H7 (cell line): Measurements from ENCODE around the gene CNOT2. TPM values are rescaled to one million over a fixed set of nuclear protein-coding genes. Genes with fewer than 3 reads are reported as not detected.

Experiments
- DNase-seq: peaks from one replicate; pipeline ENCODE4 v3.0.0; 2012
- H3K27me3 ChIP-seq: 2 replicates; pipeline ENCODE4 v1.6.0; 2011; ENCODE audit warnings: mild to moderate bottlenecking, low read length; ENCODE audit not compliant: control insufficient read depth, insufficient read depth
- H3K36me3 ChIP-seq: replicated peaks from 2 replicates; pipeline ENCODE4 v1.5.1; 2011; ENCODE audit warnings: low read length; ENCODE audit not compliant: control insufficient read depth, insufficient read depth
- H3K4me3 ChIP-seq: 2 replicates; pipeline ENCODE4 v1.5.1; 2011; ENCODE audit warnings: low read depth, mild to moderate bottlenecking, control low read depth, low read length, moderate library complexity; ENCODE audit not compliant: insufficient read depth
- total RNA-seq: library from RNA; depleted of rRNA; stranded (reverse); fragments of >200 nt; shearing (Covaris generic); gene quantifications from 2 replicates; pipeline ENCODE4 v1.2.3, GENCODE V29; 2014

The CNOT2 gene
- total RNA-seq, 1 experiment from 2014 or later = 83.3 TPM

GRCh38 chr12:70243510-70244371 lies 508 bp downstream of the CNOT2 start:
- DNase-seq = peak; percentile 89
- peaks cover 6% of the 10 kb centered on the region for H3K36me3 ChIP-seq
- no peaks in the 10 kb centered on the region for H3K27me3 ChIP-seq
- H3K4me3 ChIP-seq = peak overlapping the region; percentile 97

DNA sequence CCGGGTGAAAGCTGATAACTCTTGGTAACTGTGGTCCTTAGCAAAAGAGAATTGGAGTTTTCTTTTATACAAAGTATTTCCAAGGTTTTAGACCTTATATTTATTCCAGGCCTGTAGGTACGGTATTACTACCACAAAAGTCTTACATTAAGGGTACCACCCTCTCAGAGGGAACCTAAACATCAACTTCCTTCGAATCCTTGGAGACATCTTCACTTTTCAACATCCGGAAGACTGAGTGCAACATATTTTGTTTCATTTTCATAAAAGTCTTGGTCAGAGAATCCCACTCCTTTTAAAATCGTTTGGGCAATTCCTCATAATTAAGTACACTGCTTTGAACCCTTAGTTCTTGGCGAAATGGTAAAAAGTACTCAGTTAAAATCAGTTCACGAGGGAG lies 1.2 kb downstream of the CNOT2 start:
- H3K36me3 ChIP-seq = peaks cover 6% of the 10 kb centered on the region
- DNase-seq = no peak
- H3K27me3 ChIP-seq = no peaks in the 10 kb centered on the region
- peak overlapping the region; percentile 97 for H3K4me3 ChIP-seq

- no peak for DNase-seq
- H3K36me3 ChIP-seq = peaks cover 3% of the 10 kb centered on the region; the same call in 1 of the 2 replicates
- no peaks in the 10 kb centered on the region for H3K27me3 ChIP-seq
- H3K4me3 ChIP-seq = no peak overlapping the region
Measured at GRCh38 chr12:70245458-70245857, 2.2 kb downstream of the CNOT2 start.

DNA sequence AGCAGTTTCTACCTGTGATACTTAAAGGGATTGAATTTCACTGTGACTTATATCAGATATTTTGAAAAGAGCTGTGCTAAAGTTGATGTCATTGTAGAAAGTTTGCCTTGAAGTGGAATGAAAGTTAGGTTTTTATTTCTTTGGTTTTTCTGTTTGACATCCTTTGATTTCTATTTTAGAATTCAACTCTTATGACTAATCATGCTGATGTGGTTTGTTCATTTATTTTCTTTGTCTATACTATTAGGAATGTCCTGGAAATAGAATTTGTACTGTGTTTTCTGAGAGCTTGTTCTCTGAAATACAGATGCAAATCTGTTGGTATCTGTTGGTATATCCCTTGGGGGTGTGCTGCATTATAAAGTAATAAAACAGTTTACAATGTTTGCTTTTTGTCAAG lies 3.3 kb downstream of the CNOT2 start:
- no peaks in the 10 kb centered on the region for H3K27me3 ChIP-seq
- no peaks in the 10 kb centered on the region; the same call in 1 of the 2 replicates for H3K36me3 ChIP-seq
- DNase-seq = no peak
- no peak overlapping the region for H3K4me3 ChIP-seq

DNA sequence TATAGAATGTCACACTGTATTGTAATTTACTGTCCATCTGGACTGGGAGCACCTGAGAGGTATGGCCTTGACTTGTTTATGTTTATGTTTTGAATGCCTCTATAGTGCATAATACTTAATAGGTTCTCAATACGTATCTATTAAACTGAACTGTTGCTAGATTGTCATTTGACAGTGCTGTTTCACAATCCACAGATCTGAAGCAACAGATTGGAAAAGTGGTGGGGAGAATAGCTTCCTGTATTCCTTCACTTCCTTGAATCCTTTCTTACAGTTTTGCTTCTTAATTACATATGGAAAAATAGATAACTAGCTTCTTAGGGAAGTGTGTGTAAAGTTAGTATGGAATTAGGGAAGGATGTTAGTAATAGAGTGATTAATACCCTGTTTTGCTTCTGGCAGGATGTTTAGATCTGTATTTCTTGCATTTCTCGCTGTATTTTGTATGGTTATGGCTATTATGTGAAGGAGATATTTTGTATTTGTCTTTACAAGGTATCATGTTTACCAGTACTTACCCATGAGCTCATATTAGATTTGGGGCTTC lies 4.5 kb downstream of the CNOT2 start:
- Histone ChIP-seq H3K36me3 (no peaks in the 10 kb centered on the region), H3K4me3 (no peak overlapping the region), H3K27me3 (no peaks in the 10 kb centered on the region)
- no peak for DNase-seq

GRCh38 chr12:70248876-70249275 lies 5.6 kb downstream of the CNOT2 start:
- no peak for DNase-seq
- Histone ChIP-seq H3K36me3 (no peaks in the 10 kb centered on the region), H3K4me3 (no peak overlapping the region), H3K27me3 (no peaks in the 10 kb centered on the region)

- no peaks in the 10 kb centered on the region for H3K36me3 ChIP-seq
- H3K27me3 ChIP-seq = no peaks in the 10 kb centered on the region
- no peak for DNase-seq
- H3K4me3 ChIP-seq = no peak overlapping the region
Measured at GRCh38 chr12:70249903-70250302, 6.7 kb downstream of the CNOT2 start.

DNA sequence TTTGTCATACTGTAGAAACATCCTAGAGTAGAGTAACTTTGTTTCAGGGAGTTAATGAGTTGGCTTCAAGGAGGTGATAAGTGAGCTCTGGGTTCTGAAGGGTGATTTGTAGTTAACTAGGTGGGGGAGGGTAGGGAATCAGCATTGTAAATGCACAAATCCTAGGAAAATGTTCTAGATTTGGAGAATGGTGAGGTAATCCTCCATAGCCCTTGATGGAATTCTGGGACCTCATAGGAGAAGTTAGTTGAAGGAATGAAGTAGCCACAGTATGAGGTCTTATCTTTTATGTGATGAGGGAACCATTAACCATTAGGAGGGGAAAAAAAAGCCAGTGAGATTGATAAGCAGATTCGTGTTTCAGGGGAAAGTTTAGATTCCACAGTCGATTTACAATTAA lies 8.0 kb downstream of the CNOT2 start:
- no peaks in the 10 kb centered on the region for H3K27me3 ChIP-seq
- H3K36me3 ChIP-seq = no peaks in the 10 kb centered on the region
- no peak overlapping the region for H3K4me3 ChIP-seq
- DNase-seq = no peak

DNA sequence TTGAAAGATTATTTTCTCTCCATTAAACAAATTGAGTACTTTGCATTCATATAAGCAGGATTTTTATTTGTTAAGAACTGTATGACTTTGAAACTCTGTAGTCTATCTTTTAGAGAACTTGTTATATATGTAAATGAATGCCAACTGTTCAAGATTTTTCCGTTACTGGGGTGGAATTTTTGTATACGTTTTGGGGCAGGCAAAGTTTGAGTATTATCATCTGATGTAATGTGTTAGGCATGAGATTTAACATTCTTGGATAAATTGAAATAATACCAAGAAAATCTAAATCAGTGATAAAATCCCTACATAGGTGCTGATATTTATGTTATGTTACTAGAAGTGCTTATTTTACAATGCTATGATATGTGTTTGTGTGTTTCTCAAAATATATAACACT lies 8.4 kb downstream of the CNOT2 start:
- H3K36me3 ChIP-seq = no peaks in the 10 kb centered on the region
- no peak for DNase-seq
- H3K27me3 ChIP-seq = no peaks in the 10 kb centered on the region
- H3K4me3 ChIP-seq = no peak overlapping the region

GRCh38 chr12:70252832-70253231 lies 9.6 kb downstream of the CNOT2 start:
- no peak overlapping the region for H3K4me3 ChIP-seq
- DNase-seq = no peak
- no peaks in the 10 kb centered on the region for H3K27me3 ChIP-seq
- H3K36me3 ChIP-seq = no peaks in the 10 kb centered on the region

DNA sequence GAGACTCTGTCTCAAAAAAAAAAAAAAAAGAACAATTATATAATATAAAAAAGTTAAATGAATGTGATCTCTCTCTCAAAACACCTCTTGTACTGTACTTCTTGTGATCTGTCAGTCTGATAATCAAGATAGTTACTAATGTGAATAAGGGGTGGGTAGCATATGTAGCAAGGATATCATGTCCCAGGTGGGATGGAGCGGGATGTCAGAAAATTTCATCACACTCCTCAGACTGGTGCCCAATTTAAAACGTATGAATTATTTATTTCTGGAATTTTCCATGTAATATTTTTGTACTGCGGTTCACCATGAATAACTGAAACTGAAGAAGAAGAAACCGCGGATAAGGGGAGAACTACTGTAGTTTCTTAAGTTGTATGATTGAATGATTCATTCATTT lies 11.0 kb downstream of the CNOT2 start:
- Histone ChIP-seq H3K36me3 (no peaks in the 10 kb centered on the region), H3K27me3 (no peaks in the 10 kb centered on the region), H3K4me3 (no peak overlapping the region)
- no peak for DNase-seq

DNA sequence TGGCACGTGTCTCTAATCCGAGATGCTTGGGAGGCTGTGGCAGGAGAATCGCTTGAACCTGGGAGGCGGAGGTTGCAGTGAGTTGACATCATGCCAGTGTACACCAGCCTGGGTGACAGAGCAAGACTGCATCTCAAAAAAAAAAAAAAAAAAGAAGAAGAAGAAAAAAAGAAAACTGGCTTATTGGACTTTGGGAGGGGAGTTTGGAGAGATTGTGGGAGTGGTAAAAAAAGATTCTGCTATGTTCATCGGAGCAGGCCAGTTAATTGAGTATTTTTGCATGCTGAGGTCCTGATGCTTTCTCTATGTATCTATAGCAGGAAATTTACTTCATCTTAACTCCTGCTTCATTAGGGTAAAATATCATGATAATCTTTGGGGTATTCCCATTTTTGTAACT lies 11.6 kb downstream of the CNOT2 start:
- Histone ChIP-seq H3K4me3 (no peak overlapping the region), H3K27me3 (no peaks in the 10 kb centered on the region), H3K36me3 (no peaks in the 10 kb centered on the region)
- no peak for DNase-seq

GRCh38 chr12:70255311-70255710 lies 12.1 kb downstream of the CNOT2 start:
- no peak for DNase-seq
- no peaks in the 10 kb centered on the region for H3K27me3 ChIP-seq
- no peak overlapping the region for H3K4me3 ChIP-seq
- no peaks in the 10 kb centered on the region for H3K36me3 ChIP-seq

DNA sequence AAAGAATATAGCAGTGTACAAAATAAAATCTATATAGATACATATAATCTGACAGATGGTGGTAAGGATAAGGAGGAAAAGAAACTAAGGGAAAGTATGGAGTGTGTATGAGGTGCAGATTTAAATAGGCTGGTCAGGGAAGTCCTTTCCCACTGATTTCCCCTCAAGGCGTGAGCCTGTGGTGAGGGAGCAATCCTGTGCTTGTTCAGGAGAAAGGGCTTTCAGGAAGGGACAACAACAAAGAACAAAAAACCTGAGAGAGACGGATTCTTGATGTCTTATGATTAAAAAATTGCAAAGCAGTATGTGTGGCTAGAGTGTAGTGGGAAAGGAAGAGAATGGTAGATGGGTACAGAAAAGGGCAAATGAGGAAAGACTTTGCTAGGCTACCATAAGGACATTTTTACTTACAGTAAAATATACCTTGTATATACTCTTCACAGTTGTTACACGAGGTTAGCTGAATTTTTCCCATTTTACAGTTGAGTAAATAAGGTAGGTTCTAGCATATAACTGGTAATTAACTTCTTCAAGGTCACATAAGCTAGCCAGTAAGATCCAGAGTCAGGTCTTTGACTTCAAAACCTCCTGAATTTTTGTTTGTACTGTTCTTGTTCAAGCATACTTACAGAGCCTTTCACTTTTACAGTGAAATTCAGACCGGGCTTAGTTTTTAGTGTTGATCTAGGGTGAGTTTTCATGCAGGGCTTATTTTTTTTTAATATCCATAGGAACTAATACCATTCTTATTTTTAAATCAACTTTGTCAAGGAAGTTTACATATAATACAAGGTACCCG lies 15.6 kb downstream of the CNOT2 start:
- Histone ChIP-seq H3K36me3 (no peaks in the 10 kb centered on the region), H3K27me3 (no peaks in the 10 kb centered on the region), H3K4me3 (no peak overlapping the region)
- peak; percentile 30 for DNase-seq

DNA sequence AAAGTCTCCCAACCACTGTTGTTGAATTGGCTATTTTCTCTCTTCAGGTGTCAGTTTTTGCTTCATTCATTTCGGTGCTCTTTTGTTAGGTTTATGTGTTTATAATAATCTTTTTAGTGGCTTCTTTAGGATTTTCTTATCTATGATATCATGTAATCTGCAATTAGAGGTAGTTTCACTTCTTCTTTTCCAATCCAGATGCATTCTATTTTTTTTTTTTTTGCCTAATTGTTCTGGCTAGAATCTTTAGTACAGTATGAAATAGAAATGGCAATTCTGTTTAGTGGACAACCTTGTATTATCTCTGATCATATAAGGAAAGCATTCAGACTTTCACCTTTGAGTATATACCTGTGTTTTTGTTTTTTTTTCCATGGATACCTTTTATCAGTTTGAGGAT lies 17.4 kb downstream of the CNOT2 start:
- no peak for DNase-seq
- Histone ChIP-seq H3K4me3 (no peak overlapping the region), H3K36me3 (no peaks in the 10 kb centered on the region), H3K27me3 (no peaks in the 10 kb centered on the region)
